Mucosa of descending colon (tissue), 3 donors: Measurements from ENCODE around the gene SPTBN4. TPM values are rescaled to one million over a fixed set of nuclear protein-coding genes. Genes with fewer than 3 reads are reported as not detected.
A peak's percentile ranks its signal among the peaks of the same experiment; 100 is the strongest.

Source experiments
- ATAC-seq: fragments of 200-7000 bp; cut with Tn5 transposase; one replicate; pipeline ENCODE4 v1.9.1; 2020; ENCODE audit warnings: mild to moderate bottlenecking, moderate library complexity
- DNase-seq, 3 donors: peaks; one replicate each; pipeline ENCODE4 v3.0.0-alpha.2; 2020
- H3K36me3 ChIP-seq: fragments of 200-600 bp; one replicate; pipeline ENCODE4 v1.8.0; 2021; ENCODE audit warnings: low read depth, mild to moderate bottlenecking
- H3K4me1 ChIP-seq: fragments of 200-600 bp; one replicate; pipeline ENCODE4 v1.8.0; 2021; ENCODE audit warnings: low read depth, mild to moderate bottlenecking
- H3K4me3 ChIP-seq: fragments of 200-600 bp; one replicate; pipeline ENCODE4 v1.8.0; 2021; ENCODE audit warnings: mild to moderate bottlenecking
- H3K9me3 ChIP-seq: fragments of 200-600 bp; one replicate; pipeline ENCODE4 v1.8.0; 2021; ENCODE audit warnings: mild to moderate bottlenecking
- CTCF ChIP-seq: fragments of 200-600 bp; IDR thresholded peaks from one replicate; pipeline ENCODE4 v1.8.0; 2022; ENCODE audit warnings: antibody characterized with exemption, mild to moderate bottlenecking
- intact Hi-C, 2 donors: fragments of 100-400 bp; cut with DNase I in 1 of 2; cut with micrococcal nuclease in 1 of 2; formaldehyde crosslinking; loops; one replicate each; pipeline versions ENCODE4 v1.11.0 to v1.11.1; 2022; cut with DNase I, micrococcal nuclease
- total RNA-seq, 3 donors: library from RNA; stranded (reverse); fragmentation: NEBNext Ultra II Directional in 2 of 3; extraction: Animal tissue kit (Norgen Biotek cat#: 25700) in 2 of 3; gene quantifications; one replicate each; pipeline versions ENCODE4 v1.2.1 to v1.2.4, GENCODE V29; 2021 to 2023
- donor health status: DM: no; HTN: no; CAD: no; lungs with moderate emphysema.
- donor health status: DM: no; HTN: no; CAD: no.
- donor health status: DM: no; HTN: yes; CAD: no.

The SPTBN4 gene
- total RNA-seq, 3 donors from 2014 or later = 0.29 to 4.1 (median 0.82) TPM

GRCh38 chr19:40502647-40503319 is 36.0 kb downstream of the SPTBN4 start:
- no peaks in the 10 kb centered on the region for H3K4me1 ChIP-seq
- ATAC-seq (peak; percentile 82), DNase-seq (peak in 1 of 3 donors; percentile 31)
- H3K4me3 ChIP-seq = no peak overlapping the region
- H3K36me3 ChIP-seq = no peaks in the 10 kb centered on the region
- TF ChIP-seq CTCF = no peak
- H3K9me3 ChIP-seq = no peaks in the 10 kb centered on the region
- intact Hi-C loops = no loop called here

GRCh38 chr19:40503320-40503695 is 36.5 kb downstream of the SPTBN4 start:
- intact Hi-C loops = no loop called here
- Histone ChIP-seq H3K9me3 (no peaks in the 10 kb centered on the region), H3K4me1 (no peaks in the 10 kb centered on the region), H3K36me3 (no peaks in the 10 kb centered on the region), H3K4me3 (no peak overlapping the region)
- DNase-seq = no peak
- no peak for TF ChIP-seq CTCF
- ATAC-seq = peak; percentile 20

GRCh38 chr19:40506099-40506498 is 39.3 kb downstream of the SPTBN4 start:
- no peak for ATAC-seq
- intact Hi-C loops = no loop called here
- no peak for TF ChIP-seq CTCF
- Histone ChIP-seq H3K9me3 (no peaks in the 10 kb centered on the region), H3K4me3 (no peak overlapping the region), H3K36me3 (no peaks in the 10 kb centered on the region), H3K4me1 (no peaks in the 10 kb centered on the region)
- no peak for DNase-seq

GRCh38 chr19:40507892-40508291 is 41.1 kb downstream of the SPTBN4 start:
- no peaks in the 10 kb centered on the region for H3K9me3 ChIP-seq
- DNase-seq (no peak), ATAC-seq (no peak)
- H3K4me1 ChIP-seq = no peaks in the 10 kb centered on the region
- intact Hi-C loops = no loop called here
- no peak overlapping the region for H3K4me3 ChIP-seq
- TF ChIP-seq CTCF = no peak
- H3K36me3 ChIP-seq = no peaks in the 10 kb centered on the region

- intact Hi-C loops = no loop called here
- H3K9me3 ChIP-seq = no peaks in the 10 kb centered on the region
- H3K4me1 ChIP-seq = no peaks in the 10 kb centered on the region
- DNase-seq (no peak), ATAC-seq (no peak)
- no peaks in the 10 kb centered on the region for H3K36me3 ChIP-seq
- TF ChIP-seq CTCF = no peak
- no peak overlapping the region for H3K4me3 ChIP-seq
Observed at GRCh38 chr19:40508739-40509260, 42.0 kb downstream of the SPTBN4 start.
